SK-MEL-5 (cell line): Measurements from ENCODE around the gene ASB2. TPM values are rescaled to one million over a fixed set of nuclear protein-coding genes. Genes with fewer than 3 reads are reported as not detected.

Experiments
- DNase-seq: peaks from one replicate; pipeline ENCODE4 v3.0.0-alpha.2; 2016; ENCODE audit warnings: low read depth, low spot score
- in situ Hi-C: cut with HindIII; loops from 2 replicates; pipeline ENCODE4 v1.10.0; 2016; ENCODE audit warnings: low sequenced_read_pairs, high pct_unique_total_duplicates, low pct_unique_long_range_greater_than_20kb
- total RNA-seq: library from RNA; depleted of rRNA; stranded (reverse); fragments of >200 nt; shearing (Covaris generic); gene quantifications from 2 replicates; pipeline ENCODE4 v1.2.3, GENCODE V29; 2014

The ASB2 gene
- total RNA-seq, 1 experiment from 2014 or later: 3.9 TPM

DNA sequence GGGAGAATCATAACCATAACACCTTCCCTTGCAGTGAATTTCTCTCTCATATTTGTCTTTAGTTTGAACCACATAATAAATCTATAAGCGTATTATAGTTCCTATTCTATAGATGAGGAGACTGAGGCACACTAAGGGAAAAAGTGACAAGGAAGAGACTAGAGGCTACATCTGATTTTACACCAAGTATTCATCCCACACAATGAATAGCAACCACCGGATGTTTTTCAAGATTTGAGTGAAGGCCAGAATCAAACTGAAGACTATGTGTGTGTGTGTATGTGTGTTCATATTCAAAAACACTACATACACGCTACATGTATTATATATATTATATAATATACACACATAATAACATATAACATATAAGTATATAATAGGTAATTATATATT lies 4.7 kb downstream of the ASB2 start:
- in situ Hi-C loops: no loop called here

DNA sequence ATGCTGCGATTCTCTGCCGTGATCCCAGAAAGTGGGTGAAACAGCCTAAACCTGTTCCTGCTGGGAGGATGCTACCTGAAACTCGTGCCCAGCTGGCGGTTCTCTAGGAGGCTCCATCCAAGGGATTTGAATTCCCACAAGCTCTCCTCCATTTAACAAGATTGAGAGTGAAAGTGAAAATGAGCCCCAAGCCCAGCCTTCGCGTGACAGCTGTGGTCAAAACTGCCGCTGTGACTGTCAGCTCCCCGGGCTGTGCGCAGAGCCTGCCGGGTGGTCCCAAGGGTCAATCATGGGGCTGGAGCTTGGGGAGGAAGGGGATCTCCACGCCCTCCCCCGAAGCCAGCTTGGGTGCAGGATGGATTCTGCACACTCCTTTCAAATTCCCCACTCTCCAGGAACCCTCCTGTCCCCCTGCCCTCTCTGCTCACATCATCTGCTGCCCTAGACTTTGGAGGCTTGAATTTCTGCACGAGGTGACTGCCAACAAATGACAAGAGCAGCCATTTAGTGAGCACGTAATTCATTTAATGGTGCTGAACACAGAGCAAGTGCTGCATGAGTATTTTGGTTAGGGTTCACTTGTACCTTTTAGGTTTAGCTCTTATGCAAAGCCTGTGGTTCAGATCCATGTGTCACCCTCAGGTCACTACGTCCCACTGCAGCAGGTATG lies 5.3 kb downstream of the ASB2 start:
- in situ Hi-C loops: no loop called here
- no peak for DNase-seq

More for the DNA sequence above, 4.7 kb downstream of the ASB2 start:
- DNase-seq: no peak

- in situ Hi-C loops: no loop called here
- DNase-seq: peak; percentile 36
These were observed 5.8 kb downstream of the ASB2 start for GRCh38 chr14:93970585-93970964.

DNA sequence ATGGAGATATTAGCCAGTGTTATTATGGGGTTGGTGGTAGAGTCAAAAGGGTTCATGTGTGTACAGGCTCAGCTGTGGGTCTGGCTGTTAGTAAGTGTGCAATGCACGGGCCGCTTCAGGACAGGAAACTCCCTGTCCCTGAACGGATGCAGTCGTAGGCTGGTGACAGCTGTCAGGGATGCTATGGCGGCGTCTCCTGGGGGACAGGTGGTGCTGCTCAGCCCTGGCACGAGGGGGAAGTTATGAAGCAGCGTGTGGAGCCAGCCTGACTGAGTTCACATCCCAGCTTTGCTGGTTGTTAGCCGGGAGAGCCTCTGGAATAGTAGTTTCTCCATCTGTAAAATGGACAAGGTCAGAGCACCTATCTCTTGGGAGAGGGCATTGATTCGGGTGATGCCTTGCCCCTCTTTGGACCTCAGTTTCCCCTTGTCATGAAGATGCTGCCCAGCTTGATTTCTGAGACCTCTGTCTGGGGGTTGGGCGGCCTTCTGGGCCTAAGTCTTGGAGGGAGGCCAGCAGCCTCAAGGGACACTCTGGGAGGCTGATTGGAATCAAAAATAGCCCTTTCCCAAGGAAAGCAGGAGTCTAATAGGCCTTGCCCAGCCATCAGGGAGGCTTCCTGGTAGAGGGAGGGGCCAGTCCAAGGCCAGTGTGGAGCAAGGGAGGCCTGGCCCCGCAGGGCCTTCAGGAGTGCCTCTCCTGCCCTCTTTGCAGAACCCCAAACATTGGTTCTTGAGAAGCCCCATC lies 7.1 kb downstream of the ASB2 start:
- in situ Hi-C loops: no loop called here
- no peak for DNase-seq

- no peak for DNase-seq
- in situ Hi-C loops: no loop called here
These were observed 8.6 kb downstream of the ASB2 start for GRCh38 chr14:93967637-93968250.

DNA sequence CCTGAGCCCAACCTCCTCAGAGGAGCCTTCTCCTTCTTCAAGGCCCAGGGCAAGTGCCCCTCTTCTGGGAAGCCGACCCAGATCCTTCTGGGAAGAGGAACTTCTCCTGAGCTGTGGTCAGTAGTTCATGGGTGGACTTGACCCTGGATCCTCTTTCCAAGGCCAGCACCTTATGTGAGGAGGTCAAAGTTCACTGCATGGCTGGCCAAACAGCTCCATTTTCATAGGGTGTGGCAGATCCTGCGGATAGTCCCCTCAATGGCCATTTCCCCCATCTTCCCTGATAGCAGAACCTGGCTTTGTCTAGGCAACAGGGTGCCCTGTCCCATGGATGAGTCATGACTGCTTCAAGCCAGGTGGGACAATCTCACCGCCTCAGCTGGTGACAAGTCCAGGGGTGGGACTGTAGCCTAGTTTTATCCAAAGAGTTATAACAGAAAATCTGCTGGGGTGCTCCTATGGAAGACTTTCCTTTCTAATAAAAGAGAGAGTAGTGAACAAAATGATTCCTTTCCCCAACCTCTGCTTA lies 10.4 kb downstream of the ASB2 start:
- in situ Hi-C loops: no loop called here
- DNase-seq: no peak

DNA sequence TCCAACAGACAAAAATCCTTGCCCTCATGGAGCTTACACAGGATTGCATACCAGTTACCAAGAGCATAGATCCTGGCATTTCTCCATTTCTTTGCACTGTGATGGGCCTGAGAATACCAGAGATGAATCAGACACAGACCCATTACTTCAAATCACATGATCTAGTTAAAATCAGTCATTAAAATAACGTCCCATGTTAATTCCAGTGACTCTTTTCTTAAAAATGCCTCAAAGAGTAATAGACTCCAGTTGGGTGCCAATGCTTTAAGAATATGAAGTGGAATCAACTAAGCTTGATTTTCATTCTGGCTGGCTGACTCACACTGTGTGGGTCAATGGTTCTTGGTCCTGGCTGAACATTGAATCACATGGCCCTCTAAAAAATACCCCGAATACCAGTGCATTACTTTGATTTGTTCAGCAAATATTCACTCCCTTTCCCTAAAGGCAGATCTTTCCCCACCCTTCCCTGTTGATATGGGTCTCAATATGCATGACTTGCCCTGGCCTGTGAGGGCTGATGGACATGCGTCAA lies 11.0 kb downstream of the ASB2 start:
- no peak for DNase-seq

DNA sequence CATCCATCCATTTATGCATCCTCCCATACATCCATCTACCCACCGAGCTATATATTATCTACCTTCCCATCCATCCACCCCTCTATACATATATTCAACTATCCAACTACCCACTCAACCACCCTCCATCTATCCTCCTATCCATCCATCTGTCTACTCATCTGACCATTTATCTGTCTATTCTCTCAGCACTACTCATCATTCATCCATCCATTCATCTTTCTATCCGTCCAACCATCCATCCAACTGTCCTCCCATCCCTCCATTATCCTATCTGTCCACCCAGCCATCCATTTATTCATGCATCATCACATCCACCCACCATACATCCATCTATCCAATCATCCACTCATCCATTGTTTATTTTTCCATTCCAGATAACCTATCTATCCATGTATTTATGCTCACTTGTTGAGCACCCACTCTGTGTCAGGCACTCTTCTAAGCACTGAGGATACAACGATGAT lies 11.5 kb downstream of the ASB2 start:
- in situ Hi-C loops: no loop called here
- no peak for DNase-seq

More for the DNA sequence above, 11.0 kb downstream of the ASB2 start:
- in situ Hi-C loops: no loop called here

GRCh38 chr14:93964281-93964680 lies 12.1 kb downstream of the ASB2 start:
- in situ Hi-C loops: no loop called here
- DNase-seq: no peak

DNA sequence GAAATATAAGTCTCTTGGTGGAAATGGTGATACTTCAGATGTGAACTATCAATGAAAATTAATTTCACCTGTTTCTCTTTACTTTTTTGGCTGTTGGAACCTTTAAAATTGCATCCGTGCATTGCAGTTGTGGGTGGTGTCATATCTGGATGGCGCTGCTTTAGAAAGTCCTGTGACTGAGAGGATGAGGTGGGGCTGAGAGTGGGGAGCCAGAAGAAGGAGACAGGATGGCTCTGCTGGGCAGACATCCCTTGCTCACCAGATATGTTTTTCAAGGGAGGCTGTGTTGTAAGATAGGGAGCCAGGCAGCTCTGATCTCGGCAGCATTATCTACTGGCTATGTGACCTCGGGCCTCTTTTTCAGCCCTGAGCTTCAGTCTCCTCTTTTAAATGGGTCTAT lies 12.7 kb downstream of the ASB2 start:
- DNase-seq: no peak
- in situ Hi-C loops: no loop called here

DNA sequence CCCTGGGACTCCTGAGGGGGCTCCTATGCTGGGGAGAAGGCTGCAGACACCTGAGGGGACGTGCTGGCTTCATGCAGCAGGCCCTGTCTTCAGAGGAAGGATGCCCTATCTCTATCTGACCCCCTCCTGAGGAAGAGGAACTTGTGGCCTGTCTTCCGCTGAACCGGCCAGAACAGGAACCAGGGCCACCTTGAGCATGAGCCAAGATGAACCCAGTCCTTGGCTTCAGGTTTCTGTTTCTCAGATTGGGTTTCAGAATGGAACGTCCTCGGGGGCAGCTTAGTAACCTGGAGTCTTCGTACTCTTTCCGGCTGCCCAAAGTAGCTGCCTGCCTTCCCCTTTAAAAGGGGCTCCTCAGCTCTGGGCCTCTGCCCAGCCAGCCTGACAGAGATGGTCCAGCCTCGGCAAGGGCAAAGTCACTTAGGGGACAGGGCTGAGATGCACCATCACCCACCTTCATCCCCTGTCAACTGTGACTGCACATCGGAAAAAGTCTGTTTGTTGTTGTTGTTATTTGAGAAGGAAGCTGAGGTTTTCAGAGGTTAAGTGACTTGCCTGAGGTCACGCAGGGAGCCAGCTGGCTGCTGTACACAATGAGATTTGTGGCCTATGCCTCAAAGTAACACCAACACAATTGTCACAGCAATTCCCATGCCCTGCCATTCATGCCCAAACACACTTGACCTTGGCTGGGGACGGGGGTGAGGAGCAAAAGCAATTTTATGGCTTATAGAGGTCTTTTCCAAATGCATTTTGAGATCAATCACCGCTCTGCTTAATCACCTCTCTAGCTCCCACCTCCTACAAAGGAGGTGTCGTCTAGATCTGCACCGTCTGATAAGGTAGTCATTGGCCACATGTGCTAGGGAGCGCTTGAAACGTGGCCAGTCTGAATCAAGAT lies 13.4 kb downstream of the ASB2 start:
- in situ Hi-C loops: no loop called here
- no peak for DNase-seq

DNA sequence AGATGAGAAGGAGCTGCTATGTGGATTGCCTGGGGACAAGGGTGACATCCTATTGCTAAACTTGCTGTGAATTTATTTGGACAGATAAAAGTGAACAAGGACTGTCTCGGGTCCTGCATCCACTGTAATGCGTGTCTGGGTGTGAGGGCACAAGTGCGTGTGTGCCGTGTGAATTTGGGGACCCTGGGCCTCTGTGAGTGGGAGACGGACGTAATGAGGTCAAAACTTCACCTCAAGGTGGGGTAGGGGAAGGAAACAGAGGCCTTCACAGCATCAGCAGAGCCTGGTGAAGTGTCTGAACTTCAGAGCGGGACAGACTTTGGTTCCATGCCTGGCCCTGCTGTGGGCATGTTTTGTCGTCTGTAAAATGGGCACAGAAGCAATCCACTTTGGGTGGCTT lies 14.8 kb downstream of the ASB2 start:
- no peak for DNase-seq
- in situ Hi-C loops: no loop called here

DNA sequence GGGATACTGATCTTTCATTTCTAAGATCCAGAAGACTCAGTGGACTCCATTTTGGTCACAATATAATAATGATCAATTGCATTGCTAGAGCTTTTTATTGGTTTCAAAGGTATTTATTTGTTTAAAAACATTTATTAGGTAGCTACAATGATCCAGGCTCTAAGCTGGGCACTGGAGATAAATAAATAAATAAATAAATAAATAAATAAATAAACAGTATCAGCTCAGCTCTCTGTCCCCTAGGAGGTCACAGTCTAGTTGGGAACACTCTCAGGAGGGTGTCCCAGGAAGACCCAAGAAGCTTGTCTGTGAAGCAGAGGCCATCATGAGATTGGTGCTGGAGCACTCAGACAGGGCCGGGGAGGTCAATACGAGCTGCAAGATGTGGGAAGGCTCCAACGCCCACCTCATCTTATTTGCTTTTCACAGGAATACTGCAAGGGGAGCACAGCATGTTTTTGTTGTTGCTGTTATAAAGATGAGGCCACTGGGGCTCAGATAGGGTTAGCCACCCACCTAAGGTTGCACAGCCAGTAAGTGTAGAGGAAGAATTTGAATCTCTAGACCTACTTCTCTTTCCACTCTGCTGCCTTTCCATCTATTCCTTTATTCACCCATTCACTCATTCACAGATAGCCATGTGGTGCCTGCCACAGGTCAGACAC lies 15.5 kb downstream of the ASB2 start:
- in situ Hi-C loops: no loop called here
- no peak for DNase-seq

GRCh38 chr14:93960108-93960475 lies 16.3 kb downstream of the ASB2 start:
- no peak for DNase-seq
- in situ Hi-C loops: no loop called here

DNA sequence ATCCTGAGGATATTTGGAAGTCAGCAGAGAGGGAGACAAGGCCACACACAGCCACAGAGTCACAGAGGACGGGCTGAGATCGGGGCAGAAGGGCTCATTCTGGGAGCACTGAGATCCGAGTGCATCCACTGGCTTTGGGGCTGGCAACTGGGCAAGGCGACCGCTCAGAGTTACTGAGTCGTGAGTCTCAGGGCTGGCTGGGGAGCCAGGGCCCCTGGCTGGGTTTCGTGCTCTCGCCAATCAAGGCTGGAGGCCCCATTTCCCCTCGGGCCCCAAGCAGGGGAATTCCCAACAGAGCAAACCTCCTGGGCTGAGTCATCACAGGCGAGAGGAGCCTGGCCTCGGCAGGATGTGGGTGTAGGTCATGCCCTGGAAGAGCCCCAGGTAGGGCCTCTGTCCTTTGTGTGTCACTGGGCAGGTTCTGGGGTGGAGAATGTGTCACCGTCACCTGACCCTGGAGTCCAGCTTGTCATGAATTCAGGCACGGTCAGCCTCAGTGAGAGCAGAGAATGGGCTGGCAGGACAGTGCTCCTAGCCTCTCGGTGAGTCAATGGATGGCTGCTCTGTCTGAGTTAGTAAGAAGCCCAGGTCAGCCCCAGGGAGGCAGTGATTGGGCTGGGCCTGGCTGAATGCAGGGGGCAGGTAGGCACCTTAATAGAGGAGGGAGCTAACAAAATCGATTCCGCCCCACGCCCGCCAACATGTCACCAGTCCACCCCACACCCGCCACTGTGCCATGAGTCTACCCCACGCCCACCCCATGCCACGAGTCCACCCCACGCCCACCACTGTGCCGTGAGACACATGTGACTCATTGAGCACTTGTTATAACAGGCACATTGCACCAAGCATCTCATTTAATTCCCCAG lies 16.9 kb downstream of the ASB2 start:
- DNase-seq: peak; percentile 76
- in situ Hi-C loops: no loop called here

DNA sequence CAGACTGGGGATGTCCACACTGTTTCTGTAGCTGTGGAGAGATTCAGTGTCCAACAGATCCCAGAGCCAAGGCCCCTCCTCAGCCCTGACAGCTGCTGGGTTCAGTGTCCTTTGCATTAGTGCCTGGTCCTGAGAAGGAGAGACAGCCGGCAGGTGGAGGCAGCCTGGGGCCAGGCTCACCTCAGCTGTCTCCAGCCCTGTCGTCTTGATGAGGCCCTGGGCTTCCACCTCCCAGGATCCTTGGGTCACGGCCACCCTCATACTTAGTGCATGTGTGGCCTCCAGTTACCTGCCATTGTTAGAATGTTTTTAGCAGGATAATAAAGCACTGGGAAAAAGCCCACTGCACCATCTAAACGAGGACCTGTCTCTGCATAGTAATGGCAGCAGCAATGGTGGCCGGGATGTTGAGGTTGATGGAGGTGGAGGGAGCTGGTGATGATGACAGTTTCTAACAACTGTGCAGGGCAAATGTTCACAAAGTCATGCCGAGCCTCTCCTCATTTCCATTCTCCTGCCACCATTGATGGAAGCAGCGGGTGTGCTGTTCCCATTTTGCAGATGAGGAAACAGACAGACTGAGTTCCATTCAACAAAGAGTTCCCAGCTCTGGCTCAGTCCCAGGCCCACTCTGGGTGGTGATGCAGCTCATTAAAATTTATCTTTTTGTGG lies 17.7 kb downstream of the ASB2 start:
- DNase-seq: no peak
- in situ Hi-C loops: no loop called here
